ENCODE data around the gene TIMMDC1.

- TF ChIP-seq EP300 (IDR thresholded peaks at IDR 0.05) (no peak), POLR2AphosphoS5 (IDR thresholded peaks at IDR 0.05) (no peak), CTCF (IDR thresholded peaks at IDR 0.05) (no peak), POLR2A (IDR thresholded peaks at IDR 0.05) (no peak)
These were observed 16.3 kb downstream of the TIMMDC1 start for GRCh38 chr3:119514637-119515036.
